ENCODE results near the gene SSMEM1.

- no peak for TF ChIP-seq PAX5 (IDR thresholded peaks at IDR 0.05; ENCODE audit: insufficient read depth, low read length, severe bottlenecking)
- TF ChIP-seq POLR2A (IDR thresholded peaks at IDR 0.05; ENCODE audit: low read depth, low read length) = no peak
- no peak for TF ChIP-seq POLR2AphosphoS5 (IDR thresholded peaks at IDR 0.05; ENCODE audit: low read depth, low read length)
- no peak for TF ChIP-seq SPI1 (IDR thresholded peaks at IDR 0.05; ENCODE audit: low read depth, low read length)
- TF ChIP-seq POU2F2 (IDR thresholded peaks at IDR 0.05; ENCODE audit: low read depth, low read length) = no peak
- no peak for TF ChIP-seq TAF1 (IDR thresholded peaks at IDR 0.05; ENCODE audit: low read depth, low read length)
These were observed 5.9 kb upstream of the SSMEM1 start for GRCh38 chr7:130201796-130202195.
